K562 (cell line): Measurements from ENCODE around the gene PPARG. TPM values are rescaled to one million over a fixed set of nuclear protein-coding genes. Genes with fewer than 3 reads are reported as not detected.

ENCODE experiments used
- ATAC-seq: fragments of 200-7000 bp; cut with Tn5 transposase; 3 replicates; pipeline ENCODE4 v1.9.1; 2020; ENCODE audit warnings: moderate library complexity
- BruUV-seq: library from RNA; stranded (reverse); fragments of 400-500 nt; replicated peaks from 2 replicates; lab custom pipeline; 2021; lab: Mats Ljungman, UMichigan
- CTCF ChIA-PET: fragments of 300-600 bp; formaldehyde crosslinking; extraction: SDS; loops from one replicate; lab custom pipeline; 2021; ENCODE audit warnings: low intra/inter-chr PET ratio; lab: Yijun Ruan, JAX
- POLR2A ChIA-PET: fragments of 300-600, 350-650 bp; sonication (Branson Sonifier 250); formaldehyde crosslinking; extraction: SDS; loops from one replicate; lab custom pipeline; 2021; ENCODE audit warnings: antibody characterized with exemption, inconsistent platforms; lab: Yijun Ruan, JAX
- DNase-seq, 4 experiments: peaks; one replicate each; pipeline versions ENCODE4 v3.0.0 to v3.0.0-alpha.2; 2011 to 2018; ENCODE audit warnings: low spot score in 3 of 4, mixed read lengths in 3 of 4; ENCODE audit errors: extremely low read depth in 1 of 4
- FAIRE-seq: peaks from 2 replicates; lab custom pipeline; 2011; peaks lifted over from hg19 to GRCh38; lab: Jason Lieb, UNC
- H2AFZ ChIP-seq: 2 replicates; pipeline ENCODE4 v1.6.0; 2011; ENCODE audit warnings: low read depth, low read length, control low read depth, inconsistent platforms
- H3K27ac ChIP-seq: fragments of 200-600 bp; 3 replicates; pipeline ENCODE4 v1.8.0; 2011; ENCODE audit warnings: low read depth, mild to moderate bottlenecking, control low read depth, inconsistent platforms, low read length, moderate library complexity, mixed read lengths; ENCODE audit errors: extremely low read depth
- H3K27me3 ChIP-seq, 2 experiments: fragments of 300-600 bp in 1 of 2; 2 replicates in 1 of 2; 3 replicates in 1 of 2; pipeline versions ENCODE4 v1.6.0 to v1.8.0; 2011; ENCODE audit warnings: inconsistent platforms in 2 of 2, low read length in 2 of 2, mild to moderate bottlenecking in 1 of 2, mixed read lengths in 1 of 2, moderate library complexity in 1 of 2; ENCODE audit not compliant: control insufficient read depth in 2 of 2, insufficient read depth in 2 of 2
- H3K36me3 ChIP-seq: fragments of 300-600 bp; 3 replicates; pipeline ENCODE4 v1.8.0; 2011; ENCODE audit warnings: mild to moderate bottlenecking, low read length, inconsistent platforms; ENCODE audit not compliant: control insufficient read depth, insufficient read depth
- H3K4me1 ChIP-seq, 2 experiments: fragments of 200-600 bp in 1 of 2; replicated peaks in 1 of 2; 2 replicates in 1 of 2; 3 replicates in 1 of 2; pipeline versions ENCODE4 v1.5.1 to v1.8.0; 2011; ENCODE audit warnings: inconsistent platforms in 2 of 2, low read length in 2 of 2, mild to moderate bottlenecking in 1 of 2, mixed read lengths in 1 of 2, moderate library complexity in 1 of 2; ENCODE audit not compliant: control insufficient read depth in 2 of 2, insufficient read depth in 2 of 2
- H3K4me2 ChIP-seq: 2 replicates; pipeline ENCODE4 v1.6.1; 2011; ENCODE audit warnings: low read length, control low read depth, inconsistent platforms, mixed read lengths; ENCODE audit not compliant: insufficient read depth
- H3K4me3 ChIP-seq: fragments of 200-600 bp; sonication (generic), shearing (Covaris generic); 2 replicates; pipeline ENCODE4 v1.5.1; 2016; ENCODE audit warnings: control low read depth, inconsistent platforms
- H3K79me2 ChIP-seq: fragments of 200-600 bp; 3 replicates; pipeline ENCODE4 v1.8.0; 2011; ENCODE audit warnings: low read length, inconsistent platforms; ENCODE audit not compliant: control insufficient read depth, insufficient read depth
- H3K9ac ChIP-seq, 2 experiments: 2 replicates each; pipeline versions ENCODE4 v1.6.0 to v1.6.1; 2011; ENCODE audit warnings: low read depth in 2 of 2, low read length in 2 of 2, control low read depth in 1 of 2, inconsistent platforms in 1 of 2, mild to moderate bottlenecking in 1 of 2, mixed read lengths in 1 of 2; ENCODE audit not compliant: insufficient read depth in 1 of 2
- H3K9me1 ChIP-seq: one replicate; pipeline ENCODE4 v1.6.0; 2011; ENCODE audit warnings: inconsistent platforms, mild to moderate bottlenecking, low read length, moderate library complexity; ENCODE audit not compliant: control insufficient read depth, insufficient read depth
- H3K9me3 ChIP-seq: replicated peaks from 2 replicates; pipeline ENCODE4 v1.5.1; 2011; ENCODE audit warnings: low read depth, low read length, inconsistent platforms; ENCODE audit not compliant: control insufficient read depth, insufficient read depth
- H4K20me1 ChIP-seq: replicated peaks from 2 replicates; pipeline ENCODE4 v1.6.1; 2011; ENCODE audit warnings: low read length, inconsistent platforms, mixed read lengths; ENCODE audit not compliant: control insufficient read depth, insufficient read depth
- MAFF ChIP-seq: IDR thresholded peaks from 2 replicates; pipeline ENCODE4 v1.6.1; 2012; ENCODE audit warnings: low read length, improper control_type of control experiment
- MAFK ChIP-seq: IDR thresholded peaks from 2 replicates; pipeline ENCODE4 v1.6.1; 2011; ENCODE audit warnings: low read length, improper control_type of control experiment
- MBD2 ChIP-seq: sonication (generic); IDR thresholded peaks from 2 replicates; pipeline ENCODE4 v1.6.1; 2016; ENCODE audit warnings: low read depth, borderline replicate concordance
- SMARCA4 ChIP-seq: fragments of 450-650 bp; IDR thresholded peaks from 2 replicates; pipeline ENCODE4 v1.6.1; 2016
- ZFP36 ChIP-seq: fragments of 150-350 bp; IDR thresholded peaks from 2 replicates; pipeline ENCODE4 v1.6.1; 2018; ENCODE audit warnings: low read length, low read depth; ENCODE audit not compliant: partially characterized antibody
- ZNF316 ChIP-seq: fragments of 450-650 bp; IDR thresholded peaks from 2 replicates; pipeline ENCODE4 v1.6.1; 2016
- ZNF707 ChIP-seq: fragments of 250-450 bp; sonication (Bioruptor Pico); conservative IDR thresholded peaks from 2 replicates; pipeline ENCODE4 v1.8.0; 2022; ENCODE audit warnings: inconsistent platforms, mild to moderate bottlenecking, moderate library complexity
- WGBS: fragments of 100-300 bp; shearing (Covaris generic); methylation state at CpG from one replicate; pipeline ENCODE4 v1.1.6; 2016; ENCODE audit warnings: low coverage, mixed read lengths; ENCODE audit not compliant: insufficient coverage; ENCODE audit errors: missing lambda C conversion rate; 5-methylcytosine and 5-hydroxymethylcytosine counted together
- in situ Hi-C: fragments of 300-500 bp; cut with MboI; formaldehyde crosslinking; loops from 4 replicates; pipeline ENCODE4 v1.15.0; 2018; ENCODE audit warnings: inconsistent platforms, mixed read lengths
- intact Hi-C: fragments of 100-400 bp; cut with micrococcal nuclease; formaldehyde crosslinking; loops from 2 replicates; pipeline ENCODE4 v1.14.2; 2022
- polyA plus RNA-seq, 8 experiments: library from polyadenylated mRNA; depleted of rRNA in 4 of 8; stranded (reverse) in 5 of 8; unstranded in 3 of 8; fragments of >200 nt; fragmentation: Nextera tagmentation in 2 of 8; fragmentation: Illumina TruSeq in 1 of 8; extraction: Ambion mirVana in 2 of 8; extraction: Trizol in 1 of 8; gene quantifications; 2 replicates each; pipeline versions ENCODE4 v1.2.1 to v1.2.3, GENCODE V29; 2011 to 2014; ENCODE audit warnings: inconsistent platforms in 1 of 8, missing spikeins in 1 of 8
- total RNA-seq, 7 experiments: library from RNA; depleted of rRNA in 6 of 7; stranded (reverse); fragments of >200 nt in 6 of 7; fragmentation: Illumina TruSeq in 2 of 7; extraction: Trizol in 2 of 7; gene quantifications; 2 replicates each; pipeline versions ENCODE4 v1.2.1 to v1.2.3, GENCODE V29; 2011 to 2021; ENCODE audit warnings: low replicate concordance in 1 of 7

Gene PPARG
- total and polyA plus RNA-seq, 9 of the 15 experiments (the other 6 are each of a cell fraction or from before 2014, with no cell fraction given), result not detected

DNA sequence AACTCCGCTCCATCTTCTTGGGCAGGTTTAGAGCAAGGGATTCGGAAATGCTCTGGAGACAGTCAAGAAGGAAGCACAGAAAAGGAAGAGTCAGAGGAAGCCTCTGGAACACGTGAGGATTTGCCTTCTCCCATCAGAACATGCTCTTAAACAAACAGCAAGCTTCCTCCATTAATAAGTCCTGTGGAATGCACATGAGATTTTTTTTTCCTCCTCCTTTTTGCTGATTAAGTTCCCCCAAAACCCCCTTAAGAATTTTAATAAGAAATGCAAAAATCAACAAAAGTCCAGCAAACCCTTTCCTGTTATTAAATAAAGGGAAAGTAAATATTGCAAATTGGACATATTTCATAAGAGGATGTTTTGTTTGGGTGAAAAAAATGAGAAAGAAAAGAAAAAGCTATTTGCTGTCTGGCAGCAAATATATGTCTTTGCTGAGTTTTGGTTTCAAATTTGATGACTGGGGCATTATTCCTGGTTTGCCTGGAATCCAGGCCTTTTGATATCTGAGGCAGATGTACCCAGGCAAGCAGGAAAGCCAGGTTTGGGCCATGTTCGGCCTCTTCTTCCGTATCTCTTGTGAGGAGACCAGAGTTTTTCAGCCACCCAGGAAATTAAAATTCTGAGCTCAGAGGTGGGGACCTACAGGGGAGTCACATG lies 187.5 kb downstream of the PPARG start:
- H3K36me3 ChIP-seq, result no peaks in the 10 kb centered on the region
- no peak overlapping the region for H3K4me3 ChIP-seq
- H3K9ac ChIP-seq, result no peak overlapping the region
- no peaks in the 10 kb centered on the region for H3K79me2 ChIP-seq
- FAIRE-seq (no peak), DNase-seq (no peak), ATAC-seq (no peak)
- H3K4me2 ChIP-seq, result no peak overlapping the region
- CTCF ChIA-PET, result no interaction called here
- H3K27ac ChIP-seq, result no peak overlapping the region
- H3K27me3 ChIP-seq, result peaks cover 40 to 50% of the 10 kb centered on the region in 2 experiments
- WGBS, result 0% methylated on average over 5 of the region's 5 CpGs
- TF ChIP-seq SMARCA4 (no peak), ZNF316 (peak; percentile 66), ZFP36 (no peak), MBD2 (no peak), ZNF707 (CRISPR knock-in tag) (no peak), MAFK (peak; percentile 31; the same call in 1 of the 2 replicates), MAFF (0 out of 2 replicates have a peak, but pooled peaks have one; percentile 29)
- H2AFZ ChIP-seq, result no peak overlapping the region
- in situ Hi-C loops, result no loop called here
- no peaks in the 10 kb centered on the region for H3K9me3 ChIP-seq
- H3K9me1 ChIP-seq, result no peaks in the 10 kb centered on the region
- intact Hi-C loops, result loop anchor here (5.0 kb wide), 1 partner anchor 289 kb away; no protein-coding TSS in a partner anchor
- no peaks in the 10 kb centered on the region for H4K20me1 ChIP-seq
- POLR2A ChIA-PET, result interaction anchor here (0.7 kb wide), 1 partner anchor 49 kb away, joined by 3 read pairs; no protein-coding TSS in a partner anchor
- no TSS peak for BruUV-seq
- peaks cover 0 to 3% of the 10 kb centered on the region in 2 experiments; a peak in 2 of 5 replicates for H3K4me1 ChIP-seq
